Fibroblast of the conjunctiva (primary cell): Measurements from ENCODE around the gene AGPAT1.

ENCODE experiments used
- DNase-seq: peaks from one replicate; pipeline ENCODE4 v3.0.0-alpha.2; 2010; ENCODE audit warnings: low read depth

The AGPAT1 gene

GRCh38 chr6:32168807-32169591, 6.9 kb downstream of the AGPAT1 start:
- no peak for DNase-seq

- no peak for DNase-seq
These were observed 7.5 kb downstream of the AGPAT1 start for GRCh38 chr6:32168350-32168749.

- DNase-seq = no peak
These were observed 8.1 kb downstream of the AGPAT1 start for GRCh38 chr6:32167761-32168262.

- no peak for DNase-seq
These were observed 8.6 kb downstream of the AGPAT1 start for GRCh38 chr6:32167154-32167760.

- DNase-seq = no peak
These were observed 9.3 kb downstream of the AGPAT1 start for GRCh38 chr6:32166411-32167061.

GRCh38 chr6:32164295-32164694, 11.6 kb downstream of the AGPAT1 start, which contains the start of gene EGFL8:
EGFL8 (plus strand) TSS chr6:32164595; CDS start chr6:32166166, 1,571 bp downstream.
- no peak for DNase-seq

- DNase-seq = no peak
These were observed 12.2 kb downstream of the AGPAT1 start for GRCh38 chr6:32163559-32164258.

GRCh38 chr6:32158052-32158451, 17.8 kb downstream of the AGPAT1 start:
- no peak for DNase-seq

GRCh38 chr6:32156891-32157290, 19.0 kb downstream of the AGPAT1 start:
- DNase-seq = no peak

GRCh38 chr6:32154514-32155161, 21.2 kb downstream of the AGPAT1 start:
- no peak for DNase-seq

- DNase-seq = peak; percentile 89
These were observed 22.0 kb downstream of the AGPAT1 start, which contains the start of gene PPT2 for GRCh38 chr6:32153564-32154513. PPT2 (plus strand) TSS chr6:32154141; CDS start chr6:32154595, 454 bp downstream.

- no peak for DNase-seq
These were observed 22.9 kb downstream of the AGPAT1 start for GRCh38 chr6:32152769-32153563.

GRCh38 chr6:32151863-32152768, 23.8 kb downstream of the AGPAT1 start, which contains the start of gene PRRT1:
PRRT1 (minus strand) TSS chr6:32151939; CDS start chr6:32151827, 112 bp downstream.
- no peak for DNase-seq

GRCh38 chr6:32151181-32151862, 24.6 kb downstream of the AGPAT1 start:
- no peak for DNase-seq

- no peak for DNase-seq
These were observed 25.7 kb downstream of the AGPAT1 start for GRCh38 chr6:32149932-32150870.

GRCh38 chr6:32149092-32149755, 26.7 kb downstream of the AGPAT1 start:
- no peak for DNase-seq
